ENCODE data around the gene CYBA. TPM values are rescaled to one million over a fixed set of nuclear protein-coding genes. Genes with fewer than 3 reads are reported as not detected.
A peak's percentile ranks its signal among the peaks of the same experiment; 100 is the strongest.

Gene CYBA
- total RNA-seq, 1 donor from 2014 or later = 32.5 TPM

- ATAC-seq (no peak), DNase-seq (ENCODE audit: low spot score) (no peak)
Measured at GRCh38 chr16:88647178-88648070, 3.4 kb downstream of the CYBA start.

- DNase-seq (ENCODE audit: low spot score) (no peak), ATAC-seq (no peak)
Measured at GRCh38 chr16:88646345-88647034, 4.4 kb downstream of the CYBA start.

GRCh38 chr16:88645941-88646340 is 4.9 kb downstream of the CYBA start:
- ATAC-seq (no peak), DNase-seq (ENCODE audit: low spot score) (no peak)

- ATAC-seq (no peak), DNase-seq (ENCODE audit: low spot score) (no peak)
Measured at GRCh38 chr16:88645455-88645854, 5.4 kb downstream of the CYBA start.

- DNase-seq (ENCODE audit: low spot score) = no peak
Measured at GRCh38 chr16:88643644-88643932, 7.3 kb downstream of the CYBA start.

DNA sequence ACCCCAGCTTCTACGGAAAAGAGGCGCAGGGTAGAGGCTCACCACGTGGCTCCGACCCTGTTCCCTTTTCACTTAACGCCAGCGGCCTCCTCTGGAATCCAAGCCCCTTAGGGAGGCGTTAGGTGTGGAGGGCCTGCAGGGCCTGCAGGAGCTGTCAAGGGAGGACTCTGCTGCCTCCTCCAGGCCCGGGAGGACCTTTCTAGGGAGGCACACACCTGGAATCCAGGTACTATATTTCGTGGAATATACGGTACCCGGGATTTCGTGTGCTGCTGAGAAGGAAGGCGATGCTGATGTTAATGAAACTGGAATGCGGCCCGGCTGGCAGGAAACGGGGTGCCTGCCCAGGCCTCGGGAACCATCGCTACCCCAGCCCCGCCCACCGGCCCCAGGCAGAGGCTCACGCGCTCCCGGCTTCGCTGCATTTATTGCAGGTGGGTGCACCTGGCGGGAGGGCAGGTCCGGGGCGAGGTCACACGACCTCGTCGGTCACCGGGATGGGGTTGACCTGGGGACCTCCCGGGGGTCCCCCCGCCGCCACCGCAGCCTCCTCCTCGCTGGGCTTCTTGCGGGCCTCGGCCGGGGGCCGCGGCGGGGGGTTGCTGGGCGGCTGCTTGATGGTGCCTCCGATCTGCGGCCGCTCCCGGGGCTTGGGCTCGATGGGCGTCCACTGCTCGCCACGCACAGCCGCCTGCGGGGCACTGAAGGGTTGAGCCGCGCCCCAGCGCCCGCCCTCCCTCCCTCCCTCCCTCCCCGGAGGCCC is 7.8 kb downstream of the CYBA start:
- ATAC-seq (no peak), DNase-seq (ENCODE audit: low spot score) (no peak)

More at GRCh38 chr16:88643644-88643932, 7.3 kb downstream of the CYBA start:
- ATAC-seq = no peak

GRCh38 chr16:88640498-88641247 is 10.2 kb downstream of the CYBA start:
- no peak for ATAC-seq
- no peak for DNase-seq (ENCODE audit: low spot score)

DNA sequence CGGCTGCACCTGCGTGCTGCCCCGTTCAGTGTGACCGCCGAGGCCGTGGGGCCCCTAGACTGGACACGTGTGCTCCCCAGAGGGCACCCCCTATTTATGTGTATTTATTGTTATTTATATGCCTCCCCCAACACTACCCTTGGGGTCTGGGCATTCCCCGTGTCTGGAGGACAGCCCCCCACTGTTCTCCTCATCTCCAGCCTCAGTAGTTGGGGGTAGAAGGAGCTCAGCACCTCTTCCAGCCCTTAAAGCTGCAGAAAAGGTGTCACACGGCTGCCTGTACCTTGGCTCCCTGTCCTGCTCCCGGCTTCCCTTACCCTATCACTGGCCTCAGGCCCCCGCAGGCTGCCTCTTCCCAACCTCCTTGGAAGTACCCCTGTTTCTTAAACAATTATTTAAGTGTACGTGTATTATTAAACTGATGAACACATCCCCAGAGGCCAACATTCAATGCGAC is 10.8 kb downstream of the CYBA start:
- DNase-seq (ENCODE audit: low spot score) = no peak
- ATAC-seq = no peak

DNA sequence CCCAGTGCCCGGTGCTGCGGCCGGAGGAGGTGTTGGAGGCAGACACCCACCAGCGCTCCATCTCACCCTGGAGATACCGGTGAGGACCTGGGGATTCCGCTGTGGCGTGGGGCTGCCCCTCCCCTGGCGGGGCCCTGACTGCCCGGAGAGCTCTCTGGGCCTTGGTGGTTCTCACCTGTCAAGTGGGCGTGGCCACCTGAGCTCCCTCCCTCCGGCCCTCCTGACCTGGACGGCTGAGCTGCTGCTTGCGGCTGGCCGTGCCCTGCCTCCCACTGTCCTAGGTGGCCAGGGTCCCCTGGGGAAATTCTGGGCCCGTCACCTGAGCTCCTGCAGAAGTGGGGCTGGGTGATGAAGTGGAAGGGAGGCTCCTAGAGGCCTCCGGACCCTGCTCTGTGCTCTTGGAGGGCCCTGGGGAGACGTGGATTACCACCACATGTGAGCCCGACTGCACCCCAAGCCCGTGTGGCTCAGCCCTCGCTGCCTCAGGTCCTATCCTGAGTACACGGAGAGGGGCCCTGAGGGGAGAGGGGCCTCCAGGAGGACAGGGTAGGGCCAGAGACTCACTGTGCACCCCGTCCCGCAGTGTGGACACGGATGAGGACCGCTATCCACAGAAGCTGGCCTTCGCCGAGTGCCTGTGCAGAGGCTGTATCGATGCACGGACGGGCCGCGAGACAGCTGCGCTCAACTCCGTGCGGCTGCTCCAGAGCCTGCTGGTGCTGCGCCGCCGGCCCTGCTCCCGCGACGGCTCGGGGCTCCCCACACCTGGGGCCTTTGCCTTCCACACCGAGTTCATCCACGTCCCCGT is 11.4 kb downstream of the CYBA start:
- DNase-seq (ENCODE audit: low spot score) = no peak
- peak; percentile 31 for ATAC-seq

DNA sequence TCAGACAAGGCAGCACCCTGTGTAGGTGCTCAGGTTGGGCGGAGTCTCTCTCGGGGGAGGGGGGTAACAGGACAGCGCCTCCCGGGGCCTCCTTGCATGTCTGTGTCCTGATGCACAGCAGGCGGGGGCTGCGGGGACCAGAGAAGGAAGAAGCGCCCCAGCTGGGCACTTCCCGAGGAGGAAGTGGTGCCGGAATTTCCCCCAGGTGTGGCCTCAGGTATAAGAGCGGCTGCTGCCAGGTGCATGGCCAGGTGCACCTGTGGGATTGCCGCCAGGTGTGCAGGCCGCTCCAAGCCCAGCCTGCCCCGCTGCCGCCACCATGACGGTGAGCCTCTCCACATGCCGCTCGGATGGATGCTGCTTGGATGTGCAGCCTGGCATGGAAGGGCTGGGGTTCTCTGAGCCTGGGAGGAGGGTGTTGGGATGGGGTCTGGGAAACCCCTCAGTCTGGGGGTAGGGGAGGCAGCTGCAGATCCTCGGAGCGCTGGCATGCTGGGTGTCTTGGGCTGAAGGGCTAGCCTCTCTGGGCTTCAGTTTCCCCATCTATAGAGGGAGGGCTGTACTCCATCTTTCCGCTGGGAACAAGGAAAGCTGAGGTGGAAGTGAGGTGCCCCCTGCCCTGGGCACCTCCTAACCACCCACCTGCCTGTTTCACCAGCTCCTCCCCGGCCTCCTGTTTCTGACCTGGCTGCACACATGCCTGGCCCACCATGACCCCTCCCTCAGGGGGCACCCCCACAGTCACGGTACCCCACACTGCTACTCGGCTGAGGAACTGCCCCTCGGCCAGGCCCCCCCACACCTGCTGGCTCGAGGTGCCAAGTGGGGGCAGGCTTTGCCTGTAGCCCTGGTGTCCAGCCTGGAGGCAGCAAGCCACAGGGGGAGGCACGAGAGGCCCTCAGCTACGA is 12.3 kb downstream of the CYBA start, which contains the start of gene IL17C:
IL17C (plus strand) TSS at position 250 of the 908 bp plus-strand sequence; CDS start at position 320, 70 bp downstream.
- no peak for ATAC-seq
- no peak for DNase-seq (ENCODE audit: low spot score)

GRCh38 chr16:88636488-88637265 is 14.2 kb downstream of the CYBA start:
- DNase-seq (ENCODE audit: low spot score) (no peak), ATAC-seq (no peak)

- DNase-seq (ENCODE audit: low spot score) (no peak), ATAC-seq (no peak)
Measured at GRCh38 chr16:88635671-88636319, 15.1 kb downstream of the CYBA start.

GRCh38 chr16:88634994-88635670 is 15.7 kb downstream of the CYBA start:
- DNase-seq (ENCODE audit: low spot score) (no peak), ATAC-seq (no peak)

DNA sequence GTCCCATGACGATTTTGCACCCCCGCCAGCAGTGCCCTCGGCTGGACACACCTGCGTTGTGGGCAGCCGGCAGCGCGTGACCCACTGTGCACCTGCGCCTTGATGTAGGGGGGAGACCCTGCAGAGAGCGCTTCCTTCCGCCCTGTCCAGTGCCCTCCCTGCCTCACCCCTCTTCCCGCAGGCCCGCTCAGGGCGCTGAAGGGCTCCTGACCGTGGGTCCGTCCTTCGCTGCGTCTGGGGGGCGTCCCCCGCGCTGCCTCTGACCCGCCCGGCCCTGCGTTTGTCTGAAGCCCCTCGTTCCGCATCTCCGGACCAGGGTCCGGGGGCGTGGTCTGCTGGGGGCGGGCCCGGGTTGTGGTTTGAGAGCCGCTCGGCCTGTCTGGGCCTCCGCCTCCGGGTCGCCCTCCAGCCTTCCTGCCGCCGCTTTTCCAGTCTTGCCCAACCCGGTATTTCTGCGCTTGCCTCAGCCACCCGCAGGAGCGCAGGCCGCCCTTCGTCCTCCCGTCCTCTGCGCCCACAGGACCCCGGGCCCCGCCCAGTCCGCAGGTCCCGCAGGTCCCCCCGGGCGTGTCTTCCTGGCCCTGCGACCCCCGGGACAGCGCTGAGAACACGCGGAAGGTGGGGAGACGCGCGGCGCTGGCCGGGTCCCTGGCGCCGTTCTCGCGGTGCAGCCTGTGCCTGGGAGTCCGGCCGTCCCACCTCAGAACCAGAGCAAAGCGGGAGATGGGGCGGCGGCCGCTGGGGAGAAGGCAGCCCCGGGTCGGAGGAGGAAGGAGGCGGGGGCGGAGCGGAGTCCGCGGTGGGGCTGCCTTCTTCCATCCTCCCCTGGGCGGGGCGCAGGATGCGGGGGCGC is 16.5 kb downstream of the CYBA start:
- DNase-seq (ENCODE audit: low spot score) (no peak), ATAC-seq (peak; percentile 40)

GRCh38 chr16:88633684-88634140 is 17.1 kb downstream of the CYBA start:
- DNase-seq (ENCODE audit: low spot score) (no peak), ATAC-seq (peak; percentile 58)

GRCh38 chr16:88632587-88632930 is 18.3 kb downstream of the CYBA start:
- no peak for ATAC-seq
- no peak for DNase-seq (ENCODE audit: low spot score)
